GM19455 (cell line): ENCODE data around the gene MEF2D.

Source experiments
- ATAC-seq: cut with Tn5 transposase; IDR thresholded peaks from one replicate; pipeline ENCODE4 v1.9.1; 2021; ENCODE audit not compliant: unreplicated experiment

Gene MEF2D

GRCh38 chr1:156525071-156525501 is 24.5 kb upstream of the MEF2D start:
- ATAC-seq, result no peak

DNA sequence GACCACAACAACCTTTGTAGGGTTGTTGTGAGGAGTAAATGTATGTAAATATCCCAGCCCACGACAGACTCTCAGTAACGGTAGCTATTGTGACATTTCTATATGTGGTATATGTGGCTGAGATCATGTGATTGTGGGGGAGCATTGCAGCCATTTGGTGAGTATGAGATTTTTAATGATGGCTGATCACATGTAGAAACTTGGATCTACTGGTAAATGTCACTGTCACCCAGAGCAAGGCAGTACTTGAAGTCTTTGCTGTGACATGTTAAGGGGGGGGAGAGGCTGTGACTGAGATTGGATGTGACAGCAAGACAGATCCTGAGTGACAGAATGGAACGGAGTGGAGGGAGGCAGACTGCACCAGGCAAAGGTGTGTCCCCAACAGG is 23.9 kb upstream of the MEF2D start:
- ATAC-seq, result no peak

- ATAC-seq, result no peak
These were observed 23.4 kb upstream of the MEF2D start for GRCh38 chr1:156523801-156524480.

- no peak for ATAC-seq
These were observed 21.9 kb upstream of the MEF2D start for GRCh38 chr1:156522443-156522970.

DNA sequence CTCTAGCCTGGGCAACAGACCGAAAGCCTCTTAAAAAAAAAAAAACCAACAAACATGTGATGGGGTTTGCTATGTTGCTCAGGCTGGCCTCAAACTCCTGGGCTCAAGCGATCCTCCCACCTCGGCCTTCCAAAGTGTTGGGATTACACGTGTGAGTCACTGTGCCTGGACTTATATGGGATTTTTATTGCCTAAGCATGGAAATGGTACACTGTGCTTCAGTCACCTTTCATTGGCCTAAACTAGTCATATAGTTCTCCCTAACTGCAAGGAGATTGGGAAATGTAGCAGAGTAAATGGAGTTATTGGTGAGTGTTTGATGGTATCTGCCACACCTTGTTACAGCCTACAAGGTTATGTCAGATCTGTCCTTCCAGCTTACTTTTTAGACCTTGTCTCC is 17.2 kb upstream of the MEF2D start:
- no peak for ATAC-seq

- ATAC-seq, result no peak
These were observed 16.2 kb upstream of the MEF2D start for GRCh38 chr1:156516821-156517220.

- ATAC-seq, result no peak
These were observed 15.4 kb upstream of the MEF2D start for GRCh38 chr1:156515956-156516355.

- ATAC-seq, result no peak
These were observed 12.6 kb upstream of the MEF2D start for GRCh38 chr1:156513185-156513584.

DNA sequence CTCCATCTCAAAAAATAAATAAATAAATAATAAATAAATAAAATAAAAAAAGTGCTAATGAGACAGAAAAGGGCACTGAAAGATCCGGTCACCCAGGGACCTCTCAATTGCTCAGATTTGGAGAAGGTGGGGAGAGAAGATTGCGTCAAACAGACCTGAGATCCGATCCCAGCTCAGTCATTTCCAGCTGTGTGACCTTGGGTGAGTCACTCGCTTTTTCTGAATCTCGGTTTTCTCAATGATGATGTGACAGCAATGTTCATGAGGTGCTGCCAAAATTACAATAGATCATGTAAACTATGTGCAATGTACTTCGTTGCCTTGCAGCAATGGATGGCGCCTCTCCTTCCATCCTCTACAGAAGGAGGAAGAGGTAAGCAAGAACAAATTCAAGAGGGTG is 11.1 kb upstream of the MEF2D start:
- no peak for ATAC-seq

DNA sequence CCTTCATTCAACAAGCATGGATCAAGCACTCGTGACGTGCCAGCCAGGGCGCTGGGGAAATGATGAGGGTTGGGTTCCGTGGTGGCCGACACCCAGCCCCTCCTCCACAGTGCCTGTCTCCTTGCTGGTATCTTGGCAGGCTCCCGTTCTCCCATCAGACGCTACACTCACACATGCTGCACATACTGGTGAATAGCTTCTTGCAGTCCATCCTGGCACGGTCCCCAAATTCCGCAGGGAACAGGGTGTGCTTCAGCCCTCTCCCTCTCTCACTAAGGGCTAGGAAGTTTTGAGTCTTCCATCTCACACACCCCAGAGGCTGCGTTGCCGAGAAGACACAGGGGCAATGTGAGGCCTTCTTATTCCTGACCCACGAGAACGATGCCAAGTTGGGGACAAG is 10.1 kb upstream of the MEF2D start:
- ATAC-seq, result no peak

GRCh38 chr1:156509424-156510034 is 9.0 kb upstream of the MEF2D start:
- ATAC-seq, result no peak

DNA sequence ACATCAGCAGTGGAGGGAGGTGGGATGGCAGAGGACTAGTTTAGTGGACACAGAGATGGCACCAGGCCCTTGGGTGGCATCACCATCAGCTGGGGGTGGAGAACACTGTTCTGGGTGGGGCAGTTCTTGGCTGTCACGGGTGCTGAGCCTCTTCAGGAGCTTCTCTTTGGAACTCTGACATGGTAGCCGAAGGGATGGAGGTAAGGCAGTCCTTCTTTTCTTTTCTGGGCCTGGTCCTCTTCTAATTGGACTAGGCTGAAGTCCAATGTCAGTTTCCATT is 8.3 kb upstream of the MEF2D start:
- ATAC-seq, result no peak

DNA sequence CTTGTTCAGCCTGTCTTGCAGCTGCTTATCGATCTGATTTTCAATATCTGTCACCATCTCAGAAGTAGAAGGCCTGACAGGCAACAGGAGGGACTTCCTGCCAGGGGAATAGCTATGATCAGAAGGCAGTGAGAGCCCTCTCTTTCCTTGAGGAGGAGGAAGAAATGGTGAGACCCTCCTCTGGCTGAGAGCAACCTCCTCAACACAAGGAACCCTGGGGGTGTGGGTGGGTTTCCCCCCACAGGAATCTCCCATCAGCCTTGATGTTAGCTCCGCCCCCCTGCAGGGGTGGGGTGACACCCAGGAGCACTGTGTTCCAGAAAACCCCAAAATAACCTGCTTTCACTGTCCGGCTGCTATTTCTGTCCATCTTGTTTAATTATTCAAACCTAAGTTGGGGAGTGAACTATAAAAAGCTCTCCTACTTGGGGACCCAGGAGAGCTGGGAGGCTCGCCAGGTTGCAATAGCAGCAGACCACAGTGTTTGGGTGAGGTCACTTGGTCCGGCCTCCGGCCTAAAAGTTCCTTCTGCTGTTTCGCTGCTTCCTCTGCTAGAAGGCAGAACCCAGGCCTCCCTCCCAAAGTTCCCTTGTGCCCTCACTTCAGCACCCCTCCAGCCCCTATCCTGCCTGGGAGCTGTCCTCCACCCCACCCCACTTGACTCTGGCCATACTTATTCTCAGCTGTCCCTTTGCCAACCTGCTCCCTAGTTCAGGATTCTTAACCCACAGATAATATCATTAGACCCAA is 7.8 kb upstream of the MEF2D start:
- no peak for ATAC-seq

GRCh38 chr1:156506450-156506849 is 5.9 kb upstream of the MEF2D start:
- no peak for ATAC-seq

DNA sequence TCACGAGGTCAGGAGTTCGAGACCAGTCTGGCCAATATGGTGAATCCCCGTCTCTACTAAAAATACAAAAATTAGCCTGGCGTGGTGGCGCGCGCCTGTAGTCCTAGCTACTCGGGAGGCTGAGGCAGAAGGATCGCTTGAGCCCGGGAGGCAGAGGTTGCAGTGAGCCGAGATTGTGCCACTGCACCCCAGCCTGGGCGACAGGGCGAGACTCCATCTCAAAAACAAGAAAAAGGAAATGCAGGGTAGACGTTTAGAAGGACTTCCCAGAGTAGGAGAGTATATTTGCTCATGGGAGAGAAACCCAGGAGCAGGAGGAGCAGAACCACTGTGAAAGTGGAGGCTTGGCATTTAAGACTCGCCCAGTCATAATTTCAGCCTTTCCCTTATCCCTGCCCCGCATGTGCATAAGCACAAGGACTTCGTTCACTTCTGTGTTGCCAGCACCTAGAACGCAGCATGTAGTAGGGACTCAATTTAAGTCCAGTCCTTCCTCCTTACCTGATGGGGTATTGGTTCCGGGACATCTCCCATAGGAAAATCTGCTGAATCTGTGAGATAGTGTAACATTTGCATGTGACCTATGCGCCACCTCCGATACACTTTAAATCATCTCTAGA is 5.2 kb upstream of the MEF2D start:
- no peak for ATAC-seq

- peak; percentile 34 for ATAC-seq
These were observed 4.5 kb upstream of the MEF2D start for GRCh38 chr1:156504821-156505678.

- no peak for ATAC-seq
These were observed 3.9 kb upstream of the MEF2D start for GRCh38 chr1:156504438-156504813.

- ATAC-seq, result no peak
These were observed 3.3 kb upstream of the MEF2D start for GRCh38 chr1:156503698-156504437.

DNA sequence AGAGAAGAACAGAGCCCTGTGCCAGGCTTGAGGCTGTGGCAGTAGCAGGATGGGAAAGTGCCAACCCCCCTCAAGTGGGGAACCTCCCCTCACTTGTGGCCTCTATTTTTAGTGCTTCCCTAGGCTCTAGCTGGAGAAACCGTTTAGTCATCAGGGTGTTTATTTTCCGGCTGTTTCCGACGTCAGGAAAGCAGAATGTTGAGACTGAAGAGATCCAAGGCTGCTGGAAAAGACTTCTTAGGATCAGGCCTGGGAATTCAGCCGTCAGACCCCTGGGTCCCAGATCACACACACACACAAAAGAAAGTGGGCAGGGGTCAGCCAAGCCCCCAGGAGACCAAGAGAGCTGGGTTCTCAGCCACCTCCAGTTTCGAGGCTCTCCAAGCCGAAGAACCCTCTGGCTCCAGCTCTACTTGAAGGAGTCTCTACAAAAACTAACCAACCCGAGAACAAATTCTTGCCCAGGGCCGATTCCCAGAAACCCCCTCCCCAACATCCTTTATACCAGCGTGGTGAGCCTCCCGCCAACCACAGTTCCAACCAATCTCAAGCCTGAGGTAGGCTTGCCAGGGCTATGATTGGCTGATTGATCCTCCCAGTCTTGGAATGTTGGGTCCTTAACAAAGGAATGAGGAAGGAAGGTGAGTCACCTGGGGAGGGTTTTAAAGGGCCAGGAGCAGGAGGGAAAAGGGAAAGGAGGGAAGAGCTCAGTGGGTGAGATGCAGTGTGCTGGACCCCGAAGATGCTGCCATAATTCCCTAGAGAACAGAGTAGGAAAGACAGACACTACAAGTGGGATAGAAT is 2.5 kb upstream of the MEF2D start:
- no peak for ATAC-seq
